ENCODE data around the gene DNAJC17. TPM values are rescaled to one million over a fixed set of nuclear protein-coding genes. Genes with fewer than 3 reads are reported as not detected.

The DNAJC17 gene
- total and polyA plus RNA-seq, 2 of the 13 experiments (the other 11 are each of a cell fraction or from before 2014, with no cell fraction given), result 22.2 to 26.5 TPM

DNA sequence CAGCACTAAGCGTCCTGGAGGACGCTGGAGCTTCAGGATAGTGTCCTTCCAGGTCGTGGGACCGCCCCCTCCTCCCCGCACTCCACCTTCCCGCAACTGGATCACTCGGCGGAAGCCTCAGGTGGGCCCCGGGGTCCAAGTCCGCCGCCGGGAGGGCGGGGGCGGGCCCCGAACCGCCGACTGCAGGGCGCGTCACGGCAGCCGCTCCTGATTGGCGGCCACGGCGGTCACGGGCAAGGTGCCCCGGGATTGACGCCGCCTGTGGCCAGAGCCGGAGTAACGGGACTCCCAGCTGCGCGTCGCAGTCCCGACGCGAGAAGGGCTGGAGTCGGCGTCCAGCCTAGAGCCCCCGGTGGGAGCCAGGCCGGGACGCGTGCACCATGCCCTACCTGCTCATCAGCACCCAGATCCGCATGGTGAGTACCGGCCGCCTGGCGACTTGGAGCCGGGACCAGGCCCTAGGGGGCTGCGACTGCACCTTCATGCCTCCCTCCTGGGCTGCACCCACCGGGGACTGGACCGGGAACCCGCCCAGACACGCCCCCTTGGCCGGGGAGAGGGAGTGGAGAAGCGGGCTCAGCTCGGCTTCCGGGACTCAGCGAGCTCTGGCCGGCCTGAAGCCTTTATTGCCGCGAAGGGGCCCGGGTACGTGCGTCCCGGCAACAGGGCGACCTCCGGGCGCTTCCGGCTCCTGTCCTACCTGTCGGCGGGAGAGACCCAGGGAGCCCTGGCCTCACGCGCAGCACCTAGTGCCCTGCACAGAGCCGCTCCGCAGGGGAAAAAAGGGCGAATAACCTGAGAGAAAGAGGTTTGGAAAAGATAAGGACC is 43.3 kb downstream of the DNAJC17 start, which contains the start of gene GCHFR (continued):
- TF ChIP-seq, protein P1, sequence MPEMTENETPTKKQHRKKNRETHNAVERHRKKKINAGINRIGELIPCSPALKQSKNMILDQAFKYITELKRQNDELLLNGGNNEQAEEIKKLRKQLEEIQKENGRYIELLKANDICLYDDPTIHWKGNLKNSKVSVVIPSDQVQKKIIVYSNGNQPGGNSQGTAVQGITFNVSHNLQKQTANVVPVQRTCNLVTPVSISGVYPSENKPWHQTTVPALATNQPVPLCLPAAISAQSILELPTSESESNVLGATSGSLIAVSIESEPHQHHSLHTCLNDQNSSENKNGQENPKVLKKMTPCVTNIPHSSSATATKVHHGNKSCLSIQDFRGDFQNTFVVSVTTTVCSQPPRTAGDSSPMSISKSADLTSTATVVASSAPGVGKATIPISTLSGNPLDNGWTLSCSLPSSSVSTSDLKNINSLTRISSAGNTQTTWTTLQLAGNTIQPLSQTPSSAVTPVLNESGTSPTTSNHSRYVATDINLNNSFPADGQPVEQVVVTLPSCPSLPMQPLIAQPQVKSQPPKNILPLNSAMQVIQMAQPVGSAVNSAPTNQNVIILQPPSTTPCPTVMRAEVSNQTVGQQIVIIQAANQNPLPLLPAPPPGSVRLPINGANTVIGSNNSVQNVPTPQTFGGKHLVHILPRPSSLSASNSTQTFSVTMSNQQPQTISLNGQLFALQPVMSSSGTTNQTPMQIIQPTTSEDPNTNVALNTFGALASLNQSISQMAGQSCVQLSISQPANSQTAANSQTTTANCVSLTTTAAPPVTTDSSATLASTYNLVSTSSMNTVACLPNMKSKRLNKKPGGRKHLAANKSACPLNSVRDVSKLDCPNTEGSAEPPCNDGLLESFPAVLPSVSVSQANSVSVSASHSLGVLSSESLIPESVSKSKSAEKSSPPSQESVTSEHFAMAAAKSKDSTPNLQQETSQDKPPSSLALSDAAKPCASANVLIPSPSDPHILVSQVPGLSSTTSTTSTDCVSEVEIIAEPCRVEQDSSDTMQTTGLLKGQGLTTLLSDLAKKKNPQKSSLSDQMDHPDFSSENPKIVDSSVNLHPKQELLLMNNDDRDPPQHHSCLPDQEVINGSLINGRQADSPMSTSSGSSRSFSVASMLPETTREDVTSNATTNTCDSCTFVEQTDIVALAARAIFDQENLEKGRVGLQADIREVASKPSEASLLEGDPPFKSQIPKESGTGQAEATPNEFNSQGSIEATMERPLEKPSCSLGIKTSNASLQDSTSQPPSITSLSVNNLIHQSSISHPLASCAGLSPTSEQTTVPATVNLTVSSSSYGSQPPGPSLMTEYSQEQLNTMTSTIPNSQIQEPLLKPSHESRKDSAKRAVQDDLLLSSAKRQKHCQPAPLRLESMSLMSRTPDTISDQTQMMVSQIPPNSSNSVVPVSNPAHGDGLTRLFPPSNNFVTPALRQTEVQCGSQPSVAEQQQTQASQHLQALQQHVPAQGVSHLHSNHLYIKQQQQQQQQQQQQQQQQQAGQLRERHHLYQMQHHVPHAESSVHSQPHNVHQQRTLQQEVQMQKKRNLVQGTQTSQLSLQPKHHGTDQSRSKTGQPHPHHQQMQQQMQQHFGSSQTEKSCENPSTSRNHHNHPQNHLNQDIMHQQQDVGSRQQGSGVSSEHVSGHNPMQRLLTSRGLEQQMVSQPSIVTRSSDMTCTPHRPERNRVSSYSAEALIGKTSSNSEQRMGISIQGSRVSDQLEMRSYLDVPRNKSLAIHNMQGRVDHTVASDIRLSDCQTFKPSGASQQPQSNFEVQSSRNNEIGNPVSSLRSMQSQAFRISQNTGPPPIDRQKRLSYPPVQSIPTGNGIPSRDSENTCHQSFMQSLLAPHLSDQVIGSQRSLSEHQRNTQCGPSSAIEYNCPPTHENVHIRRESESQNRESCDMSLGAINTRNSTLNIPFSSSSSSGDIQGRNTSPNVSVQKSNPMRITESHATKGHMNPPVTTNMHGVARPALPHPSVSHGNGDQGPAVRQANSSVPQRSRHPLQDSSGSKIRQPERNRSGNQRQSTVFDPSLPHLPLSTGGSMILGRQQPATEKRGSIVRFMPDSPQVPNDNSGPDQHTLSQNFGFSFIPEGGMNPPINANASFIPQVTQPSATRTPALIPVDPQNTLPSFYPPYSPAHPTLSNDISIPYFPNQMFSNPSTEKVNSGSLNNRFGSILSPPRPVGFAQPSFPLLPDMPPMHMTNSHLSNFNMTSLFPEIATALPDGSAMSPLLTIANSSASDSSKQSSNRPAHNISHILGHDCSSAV (CRISPR knock-in tag; IDR thresholded peaks at IDR 0.05; ENCODE audit: borderline replicate concordance), result peak; percentile 93; the same call in 1 of the 2 replicates
- TF ChIP-seq KDM4B (CRISPR knock-in tag; IDR thresholded peaks at IDR 0.05) (no peak; the same call in 1 of the 2 replicates), MAFG (CRISPR knock-in tag; IDR thresholded peaks at IDR 0.05) (peak; percentile 66; the same call in 1 of the 2 replicates), ZBTB7B (CRISPR knock-in tag; IDR thresholded peaks at IDR 0.05) (peak; percentile 85; the same call in 1 of the 2 replicates), HMGXB3 (CRISPR knock-in tag; IDR thresholded peaks at IDR 0.05; ENCODE audit: borderline replicate concordance) (0 out of 2 replicates have a peak, but pooled peaks have one; percentile 47), NFIB (CRISPR knock-in tag; IDR thresholded peaks at IDR 0.05; ENCODE audit: borderline replicate concordance) (peak; percentile 54; the same call in 1 of the 2 replicates), ZNF530 (CRISPR knock-in tag; IDR thresholded peaks at IDR 0.05; ENCODE audit: low read depth) (peak; percentile 18; the same call in 1 of the 2 replicates), ASH2L (IDR thresholded peaks at IDR 0.05; ENCODE audit: insufficient read length, low read depth, low read length) (peak; percentile 83), SRSF1 (optimal IDR thresholded peaks at IDR 0.05; ENCODE audit: low read depth, low read length) (peak; percentile 73), ARNT (IDR thresholded peaks at IDR 0.05) (no peak), NR2F1 (CRISPR knock-in tag; IDR thresholded peaks at IDR 0.05) (0 out of 4 replicates have a peak, but pooled peaks of 1 of the 2 experiments have one; percentile 3)
- TF ChIP-seq, protein P2, sequence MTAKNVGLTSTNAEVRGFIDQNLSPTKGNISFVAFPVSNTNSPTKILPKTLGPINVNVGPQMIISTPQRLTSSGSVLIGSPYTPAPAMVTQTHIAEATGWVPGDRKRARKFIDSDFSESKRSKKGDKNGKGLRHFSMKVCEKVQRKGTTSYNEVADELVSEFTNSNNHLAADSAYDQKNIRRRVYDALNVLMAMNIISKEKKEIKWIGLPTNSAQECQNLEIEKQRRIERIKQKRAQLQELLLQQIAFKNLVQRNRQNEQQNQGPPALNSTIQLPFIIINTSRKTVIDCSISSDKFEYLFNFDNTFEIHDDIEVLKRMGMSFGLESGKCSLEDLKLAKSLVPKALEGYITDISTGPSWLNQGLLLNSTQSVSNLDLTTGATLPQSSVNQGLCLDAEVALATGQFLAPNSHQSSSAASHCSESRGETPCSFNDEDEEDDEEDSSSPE (CRISPR knock-in tag; IDR thresholded peaks at IDR 0.05), result no peak; the same call in 1 of the 2 replicates
- TF ChIP-seq, protein P3, sequence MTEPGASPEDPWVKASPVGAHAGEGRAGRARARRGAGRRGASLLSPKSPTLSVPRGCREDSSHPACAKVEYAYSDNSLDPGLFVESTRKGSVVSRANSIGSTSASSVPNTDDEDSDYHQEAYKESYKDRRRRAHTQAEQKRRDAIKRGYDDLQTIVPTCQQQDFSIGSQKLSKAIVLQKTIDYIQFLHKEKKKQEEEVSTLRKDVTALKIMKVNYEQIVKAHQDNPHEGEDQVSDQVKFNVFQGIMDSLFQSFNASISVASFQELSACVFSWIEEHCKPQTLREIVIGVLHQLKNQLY (CRISPR knock-in tag; IDR thresholded peaks at IDR 0.05), result no peak

Data from HepG2 (cell line).